Measurements from ENCODE around the gene DOCK1.

Gene DOCK1

DNA sequence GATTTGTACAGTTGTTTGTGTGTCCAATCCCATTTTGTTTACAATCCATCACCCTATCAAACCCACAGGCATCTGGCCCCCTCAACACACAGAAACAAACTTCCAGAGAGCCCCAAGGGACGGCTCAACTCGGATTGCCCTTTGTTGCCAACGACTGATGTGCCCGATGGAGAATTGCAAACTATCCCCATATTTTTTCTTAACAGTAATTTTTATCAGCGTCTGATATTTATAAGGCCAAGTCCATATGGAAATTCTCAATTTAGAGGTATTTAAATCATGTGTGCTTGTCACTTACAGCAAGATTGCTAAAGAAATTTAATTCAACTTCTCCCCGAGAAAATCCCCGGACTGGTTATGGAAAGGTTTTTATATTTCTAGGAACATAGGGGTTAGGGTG is 530.0 kb downstream of the DOCK1 start:
- H3K9ac ChIP-seq (ENCODE audit: low read depth, low read length, poor library complexity, severe bottlenecking) = no peak overlapping the region
- H2AFZ ChIP-seq (ENCODE audit: low read length) = no peak overlapping the region
- no peaks in the 10 kb centered on the region for H4K20me1 ChIP-seq (ENCODE audit: insufficient read depth, low read length, poor library complexity, severe bottlenecking)
- no peak overlapping the region for H3K4me3 ChIP-seq (ENCODE audit: low read length, poor library complexity, severe bottlenecking)
- TF ChIP-seq EZH2phosphoT487 (IDR thresholded peaks at IDR 0.05; ENCODE audit: borderline replicate concordance) = no peak
- TF ChIP-seq, protein P1, sequence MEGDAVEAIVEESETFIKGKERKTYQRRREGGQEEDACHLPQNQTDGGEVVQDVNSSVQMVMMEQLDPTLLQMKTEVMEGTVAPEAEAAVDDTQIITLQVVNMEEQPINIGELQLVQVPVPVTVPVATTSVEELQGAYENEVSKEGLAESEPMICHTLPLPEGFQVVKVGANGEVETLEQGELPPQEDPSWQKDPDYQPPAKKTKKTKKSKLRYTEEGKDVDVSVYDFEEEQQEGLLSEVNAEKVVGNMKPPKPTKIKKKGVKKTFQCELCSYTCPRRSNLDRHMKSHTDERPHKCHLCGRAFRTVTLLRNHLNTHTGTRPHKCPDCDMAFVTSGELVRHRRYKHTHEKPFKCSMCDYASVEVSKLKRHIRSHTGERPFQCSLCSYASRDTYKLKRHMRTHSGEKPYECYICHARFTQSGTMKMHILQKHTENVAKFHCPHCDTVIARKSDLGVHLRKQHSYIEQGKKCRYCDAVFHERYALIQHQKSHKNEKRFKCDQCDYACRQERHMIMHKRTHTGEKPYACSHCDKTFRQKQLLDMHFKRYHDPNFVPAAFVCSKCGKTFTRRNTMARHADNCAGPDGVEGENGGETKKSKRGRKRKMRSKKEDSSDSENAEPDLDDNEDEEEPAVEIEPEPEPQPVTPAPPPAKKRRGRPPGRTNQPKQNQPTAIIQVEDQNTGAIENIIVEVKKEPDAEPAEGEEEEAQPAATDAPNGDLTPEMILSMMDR (conservative IDR thresholded peaks at IDR 0.05; ENCODE audit: low read length) = no peak
- no peaks in the 10 kb centered on the region for H3K9me2 ChIP-seq (replicated peaks; ENCODE audit: low read depth, low read length)
- no peaks in the 10 kb centered on the region for H3K27me3 ChIP-seq (ENCODE audit: insufficient read depth, low read length, poor library complexity, severe bottlenecking)
- peaks cover 8% of the 10 kb centered on the region; the same call in 1 of the 2 replicates for H3K9me3 ChIP-seq (ENCODE audit: insufficient read depth, low read depth, low read length)
- H3K4me1 ChIP-seq (ENCODE audit: insufficient read depth, low read length, poor library complexity, severe bottlenecking) = no peaks in the 10 kb centered on the region
- H3F3A ChIP-seq (ENCODE audit: low read depth) = no peaks in the 10 kb centered on the region
- no peaks in the 10 kb centered on the region for H3K79me2 ChIP-seq (ENCODE audit: insufficient read depth, low read length)
- no peak overlapping the region for H3K4me2 ChIP-seq (ENCODE audit: low read depth, low read length, poor library complexity, severe bottlenecking)
- H3K36me3 ChIP-seq (ENCODE audit: insufficient read depth, low read length) = no peaks in the 10 kb centered on the region

DNA sequence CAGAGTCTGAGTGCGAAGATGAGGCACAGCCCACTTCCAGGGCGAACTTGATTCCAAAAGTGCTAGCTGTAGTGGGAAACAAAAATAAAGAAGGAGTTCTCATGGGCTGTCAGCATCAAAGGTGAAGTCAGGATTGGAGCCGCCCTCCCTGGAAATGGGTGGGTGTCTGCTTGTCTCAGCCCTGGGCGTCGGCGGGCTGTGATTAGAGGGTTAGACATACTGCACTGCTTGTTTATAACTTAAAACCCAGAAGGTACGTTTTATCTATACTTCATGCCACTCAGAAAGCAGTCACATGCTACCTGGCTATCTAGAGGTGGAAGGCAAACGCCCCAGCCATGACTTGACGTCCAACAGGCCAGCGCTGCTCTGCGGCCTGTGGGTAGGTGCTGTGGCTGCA is 535.1 kb downstream of the DOCK1 start:
- no peak overlapping the region for H3K4me2 ChIP-seq (ENCODE audit: low read depth, low read length, poor library complexity, severe bottlenecking)
- no peaks in the 10 kb centered on the region for H3F3A ChIP-seq (ENCODE audit: low read depth)
- H3K4me1 ChIP-seq (ENCODE audit: insufficient read depth, low read length, poor library complexity, severe bottlenecking) = no peaks in the 10 kb centered on the region
- H2AFZ ChIP-seq (ENCODE audit: low read length) = no peak overlapping the region
- H3K79me2 ChIP-seq (ENCODE audit: insufficient read depth, low read length) = no peaks in the 10 kb centered on the region
- TF ChIP-seq, protein P1 (conservative IDR thresholded peaks at IDR 0.05; ENCODE audit: low read length) = no peak
- TF ChIP-seq EZH2phosphoT487 (IDR thresholded peaks at IDR 0.05; ENCODE audit: borderline replicate concordance) = no peak
- H4K20me1 ChIP-seq (ENCODE audit: insufficient read depth, low read length, poor library complexity, severe bottlenecking) = no peaks in the 10 kb centered on the region
- H3K4me3 ChIP-seq (ENCODE audit: low read length, poor library complexity, severe bottlenecking) = no peak overlapping the region
- H3K9me2 ChIP-seq (replicated peaks; ENCODE audit: low read depth, low read length) = no peaks in the 10 kb centered on the region
- H3K9ac ChIP-seq (ENCODE audit: low read depth, low read length, poor library complexity, severe bottlenecking) = no peak overlapping the region
- peaks cover 4% of the 10 kb centered on the region; the same call in 1 of the 2 replicates for H3K9me3 ChIP-seq (ENCODE audit: insufficient read depth, low read depth, low read length)
- no peaks in the 10 kb centered on the region for H3K36me3 ChIP-seq (ENCODE audit: insufficient read depth, low read length)
- no peaks in the 10 kb centered on the region for H3K27me3 ChIP-seq (ENCODE audit: insufficient read depth, low read length, poor library complexity, severe bottlenecking)

DNA sequence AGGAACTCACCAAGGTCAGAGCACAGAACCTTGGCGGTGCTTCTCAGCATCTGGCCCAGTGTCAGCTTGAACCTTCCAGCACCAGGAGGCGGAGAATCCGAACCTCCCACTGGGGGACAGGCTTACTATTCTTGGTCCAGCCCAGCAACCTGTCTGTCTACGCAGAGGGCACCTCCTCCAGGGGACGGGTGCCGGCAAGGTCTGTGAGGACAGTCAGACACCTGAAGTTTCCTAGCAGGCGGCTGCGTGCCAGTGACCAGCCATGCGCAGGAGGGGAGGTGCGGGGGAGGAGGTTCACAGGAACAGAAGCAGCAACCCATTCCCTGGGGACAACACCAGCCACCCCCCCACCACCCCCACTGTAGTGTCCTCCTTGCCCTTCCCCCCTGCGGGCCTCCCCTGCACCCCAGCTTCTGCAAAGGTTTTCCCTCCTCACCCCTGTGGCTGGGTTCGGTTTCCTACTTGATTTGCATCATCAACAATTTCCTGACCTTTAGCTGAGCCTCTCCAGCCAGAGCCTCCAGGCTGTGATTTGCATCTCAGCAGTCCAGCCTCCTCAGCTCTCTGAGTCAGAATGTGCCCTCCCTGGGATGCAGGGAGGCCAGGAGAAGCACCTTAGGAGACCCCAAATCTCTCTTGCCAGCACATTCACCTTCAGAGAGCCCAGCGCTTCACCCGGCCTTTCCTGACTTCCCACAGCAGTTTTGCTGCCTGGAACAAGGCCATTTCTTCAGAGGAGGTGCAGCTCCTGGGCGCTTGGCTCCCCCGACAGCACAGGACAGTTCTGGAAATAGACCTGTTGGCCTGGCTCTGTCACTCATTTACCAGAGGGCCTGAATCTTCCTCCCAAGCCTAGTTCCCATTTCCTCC is 536.4 kb downstream of the DOCK1 start:
- Histone ChIP-seq H3K9ac (ENCODE audit: low read depth, low read length, poor library complexity, severe bottlenecking) (no peak overlapping the region), H3K79me2 (ENCODE audit: insufficient read depth, low read length) (no peaks in the 10 kb centered on the region), H2AFZ (ENCODE audit: low read length) (no peak overlapping the region), H3K4me2 (ENCODE audit: low read depth, low read length, poor library complexity, severe bottlenecking) (no peak overlapping the region), H3K4me1 (ENCODE audit: insufficient read depth, low read length, poor library complexity, severe bottlenecking) (no peaks in the 10 kb centered on the region), H3K9me3 (ENCODE audit: insufficient read depth, low read depth, low read length) (peaks cover 4% of the 10 kb centered on the region; the same call in 1 of the 2 replicates), H3K36me3 (ENCODE audit: insufficient read depth, low read length) (no peaks in the 10 kb centered on the region), H3K4me3 (ENCODE audit: low read length, poor library complexity, severe bottlenecking) (no peak overlapping the region), H3F3A (ENCODE audit: low read depth) (no peaks in the 10 kb centered on the region), H3K9me2 (replicated peaks; ENCODE audit: low read depth, low read length) (no peaks in the 10 kb centered on the region), H4K20me1 (ENCODE audit: insufficient read depth, low read length, poor library complexity, severe bottlenecking) (no peaks in the 10 kb centered on the region), H3K27me3 (ENCODE audit: insufficient read depth, low read length, poor library complexity, severe bottlenecking) (no peaks in the 10 kb centered on the region)
- no peak for TF ChIP-seq EZH2phosphoT487 (IDR thresholded peaks at IDR 0.05; ENCODE audit: borderline replicate concordance)
- TF ChIP-seq, protein P1 (conservative IDR thresholded peaks at IDR 0.05; ENCODE audit: low read length) = no peak
